ENCODE measurements around the gene SLC36A1.

DNA sequence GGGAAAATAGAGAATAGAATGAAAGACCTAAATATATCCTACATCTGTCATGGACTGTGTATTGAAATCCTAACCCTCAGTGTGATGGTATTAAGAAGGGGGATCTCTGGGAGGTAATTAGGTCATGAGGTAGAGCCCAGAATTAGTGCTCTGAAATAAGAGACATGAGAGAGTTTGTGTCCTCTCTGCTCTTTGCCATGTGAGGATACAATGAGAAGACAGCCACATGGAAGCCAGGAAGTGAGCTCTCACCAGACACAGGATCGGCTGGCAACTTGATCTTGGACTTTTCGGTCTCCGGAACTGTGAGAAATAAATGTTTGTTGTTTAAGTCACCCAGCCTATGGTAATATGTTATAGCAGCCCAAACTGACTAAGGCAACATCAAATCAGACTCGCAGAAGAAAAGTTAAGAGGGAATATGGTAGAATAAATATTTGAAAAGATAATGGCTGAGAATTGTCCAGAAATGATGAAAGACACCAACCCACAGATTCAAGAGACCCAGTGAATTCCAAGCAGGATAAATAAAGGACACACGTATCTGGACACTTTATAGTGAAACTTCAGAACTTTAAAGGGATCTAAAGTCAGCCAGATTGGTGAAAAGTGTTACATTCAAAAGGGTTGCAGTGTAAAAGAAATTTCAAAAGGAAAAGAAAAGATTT, 12.7 kb upstream of the SLC36A1 start:
- TF ChIP-seq POLR2AphosphoS5 (IDR thresholded peaks at IDR 0.05): no peak
- TF ChIP-seq, protein P1, sequence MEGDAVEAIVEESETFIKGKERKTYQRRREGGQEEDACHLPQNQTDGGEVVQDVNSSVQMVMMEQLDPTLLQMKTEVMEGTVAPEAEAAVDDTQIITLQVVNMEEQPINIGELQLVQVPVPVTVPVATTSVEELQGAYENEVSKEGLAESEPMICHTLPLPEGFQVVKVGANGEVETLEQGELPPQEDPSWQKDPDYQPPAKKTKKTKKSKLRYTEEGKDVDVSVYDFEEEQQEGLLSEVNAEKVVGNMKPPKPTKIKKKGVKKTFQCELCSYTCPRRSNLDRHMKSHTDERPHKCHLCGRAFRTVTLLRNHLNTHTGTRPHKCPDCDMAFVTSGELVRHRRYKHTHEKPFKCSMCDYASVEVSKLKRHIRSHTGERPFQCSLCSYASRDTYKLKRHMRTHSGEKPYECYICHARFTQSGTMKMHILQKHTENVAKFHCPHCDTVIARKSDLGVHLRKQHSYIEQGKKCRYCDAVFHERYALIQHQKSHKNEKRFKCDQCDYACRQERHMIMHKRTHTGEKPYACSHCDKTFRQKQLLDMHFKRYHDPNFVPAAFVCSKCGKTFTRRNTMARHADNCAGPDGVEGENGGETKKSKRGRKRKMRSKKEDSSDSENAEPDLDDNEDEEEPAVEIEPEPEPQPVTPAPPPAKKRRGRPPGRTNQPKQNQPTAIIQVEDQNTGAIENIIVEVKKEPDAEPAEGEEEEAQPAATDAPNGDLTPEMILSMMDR (IDR thresholded peaks at IDR 0.05): no peak
